ENCODE measurements around the gene COPS6.

Gene COPS6

DNA sequence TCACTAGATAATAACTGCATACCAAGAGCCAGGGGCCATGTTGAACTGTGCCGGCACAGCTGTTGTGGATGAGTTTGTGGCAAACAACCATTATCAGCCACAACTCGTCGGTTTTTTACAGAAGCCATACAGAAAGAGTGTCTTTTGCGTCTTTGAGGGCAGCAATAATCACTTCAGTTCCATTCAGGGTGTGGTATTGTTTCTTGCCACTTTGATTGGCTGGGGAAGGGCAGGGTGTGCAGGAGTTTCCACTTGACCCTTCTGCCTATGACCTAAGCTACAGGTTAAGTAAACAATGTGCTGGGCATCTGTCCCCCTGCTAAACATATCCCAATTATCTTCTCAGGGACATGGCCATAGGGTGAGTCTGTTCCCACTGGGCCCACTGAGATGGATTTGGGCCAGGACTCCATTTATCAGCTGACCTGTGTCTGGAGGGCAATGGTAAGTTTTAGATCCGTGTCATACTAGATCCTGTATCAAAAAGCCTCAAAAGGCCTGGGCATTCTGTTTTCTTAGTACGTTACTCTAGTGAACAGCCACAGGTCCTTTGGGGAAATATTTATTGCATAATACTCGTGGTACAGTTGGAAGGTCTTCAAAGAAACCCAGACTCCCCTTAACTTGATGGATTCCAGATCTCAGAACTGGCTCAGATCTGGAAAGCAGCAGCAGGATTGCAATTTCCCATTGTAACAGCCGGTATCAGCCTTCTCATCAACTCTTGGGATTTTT lies 23.1 kb upstream of the COPS6 start:
- Histone ChIP-seq H2AFZ (ENCODE audit: low read depth, low read length) (no peak overlapping the region), H3K4me3 (ENCODE audit: low read length) (no peak overlapping the region), H3K36me3 (ENCODE audit: insufficient read depth, low read length) (peaks cover 62% of the 10 kb centered on the region), H3K4me1 (ENCODE audit: insufficient read depth, low read length) (no peaks in the 10 kb centered on the region), H3K27me3 (ENCODE audit: insufficient read depth, low read length) (no peaks in the 10 kb centered on the region), H3K9me3 (ENCODE audit: low read length) (peaks cover 9% of the 10 kb centered on the region)

DNA sequence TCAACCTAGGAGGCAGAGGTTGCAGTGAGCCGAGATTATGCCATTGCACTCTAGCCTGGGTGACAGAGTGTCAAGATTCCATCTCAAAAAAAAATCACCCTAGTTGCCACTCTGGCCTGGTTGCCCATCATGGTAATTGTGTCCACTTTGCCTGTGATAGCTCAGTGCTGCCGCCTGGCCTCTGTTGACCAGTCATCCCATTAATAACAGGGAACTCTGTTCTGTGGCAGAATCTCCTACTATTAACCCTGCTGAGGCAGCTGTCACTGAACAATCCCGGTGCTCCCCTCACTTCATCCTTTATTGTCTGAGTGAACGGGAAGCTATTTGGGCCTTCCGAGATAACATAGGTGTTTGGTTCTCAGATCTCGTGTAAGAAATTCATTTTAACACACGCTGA lies 21.8 kb upstream of the COPS6 start:
- Histone ChIP-seq H3K36me3 (ENCODE audit: insufficient read depth, low read length) (peaks cover 63% of the 10 kb centered on the region), H3K27me3 (ENCODE audit: insufficient read depth, low read length) (no peaks in the 10 kb centered on the region), H3K9me3 (ENCODE audit: low read length) (peaks cover 22% of the 10 kb centered on the region), H3K4me1 (ENCODE audit: insufficient read depth, low read length) (no peaks in the 10 kb centered on the region), H3K4me3 (ENCODE audit: low read length) (no peak overlapping the region), H2AFZ (ENCODE audit: low read depth, low read length) (no peak overlapping the region)

DNA sequence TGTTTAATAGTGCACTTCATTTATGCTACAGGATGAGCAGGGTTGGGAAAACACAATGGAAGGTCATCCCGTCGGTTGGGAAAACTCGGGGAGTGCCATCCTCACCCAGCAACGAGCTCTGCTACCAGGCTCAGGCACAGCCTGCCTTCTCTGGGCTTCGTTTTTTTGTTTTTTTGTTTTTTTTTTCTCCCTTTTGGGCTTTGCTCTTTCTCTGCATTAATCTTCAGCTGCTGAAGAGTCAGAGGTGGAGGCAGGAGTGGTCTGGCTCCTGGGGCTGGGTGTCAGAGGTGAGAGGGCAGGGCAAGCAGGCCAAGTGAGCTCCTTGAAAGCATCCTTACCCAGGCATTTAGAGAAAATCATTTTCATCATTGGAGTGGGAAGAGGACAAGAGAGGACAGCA lies 18.8 kb upstream of the COPS6 start:
- Histone ChIP-seq H3K36me3 (ENCODE audit: insufficient read depth, low read length) (peaks cover 73% of the 10 kb centered on the region), H3K27me3 (ENCODE audit: insufficient read depth, low read length) (no peaks in the 10 kb centered on the region), H2AFZ (ENCODE audit: low read depth, low read length) (no peak overlapping the region), H3K9me3 (ENCODE audit: low read length) (peaks cover 48% of the 10 kb centered on the region), H3K4me3 (ENCODE audit: low read length) (no peak overlapping the region), H3K4me1 (ENCODE audit: insufficient read depth, low read length) (no peaks in the 10 kb centered on the region)

DNA sequence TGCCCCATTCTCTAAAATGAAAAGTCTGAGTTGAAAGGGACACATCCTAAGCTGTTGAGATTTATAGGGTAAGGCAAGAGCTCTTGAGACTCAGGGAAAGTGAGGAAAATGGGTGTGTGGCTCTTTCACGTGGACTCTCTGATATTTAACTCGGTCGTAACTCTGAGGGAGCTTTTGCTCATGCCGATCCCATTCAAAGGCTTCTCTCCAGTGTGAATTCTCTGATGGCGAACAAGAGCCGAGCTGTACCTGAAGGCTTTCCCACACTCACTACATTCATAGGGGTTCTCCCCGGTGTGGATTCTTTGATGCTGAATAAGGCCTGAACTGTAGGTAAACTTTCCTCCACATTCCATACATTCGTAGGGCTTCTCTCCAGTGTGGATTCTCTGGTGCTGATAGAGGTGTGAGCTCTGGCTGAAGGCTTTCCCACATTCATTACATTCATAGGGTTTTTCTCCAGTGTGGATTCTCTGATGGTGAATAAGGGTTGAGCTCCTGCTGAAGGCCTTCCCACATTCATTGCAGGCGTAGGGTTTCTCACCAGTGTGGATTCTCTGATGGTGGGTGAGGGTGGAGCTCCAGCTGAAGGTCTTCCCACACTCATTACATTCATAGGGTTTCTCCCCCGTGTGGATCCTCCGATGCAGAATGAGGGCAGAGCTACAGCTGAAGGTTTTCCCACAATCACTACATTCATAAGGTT lies 17.6 kb upstream of the COPS6 start:
- Histone ChIP-seq H3K9me3 (ENCODE audit: low read length) (peaks cover 55% of the 10 kb centered on the region), H2AFZ (ENCODE audit: low read depth, low read length) (no peak overlapping the region), H3K27me3 (ENCODE audit: insufficient read depth, low read length) (no peaks in the 10 kb centered on the region), H3K4me3 (ENCODE audit: low read length) (no peak overlapping the region), H3K4me1 (ENCODE audit: insufficient read depth, low read length) (no peaks in the 10 kb centered on the region), H3K36me3 (ENCODE audit: insufficient read depth, low read length) (peaks cover 77% of the 10 kb centered on the region)

DNA sequence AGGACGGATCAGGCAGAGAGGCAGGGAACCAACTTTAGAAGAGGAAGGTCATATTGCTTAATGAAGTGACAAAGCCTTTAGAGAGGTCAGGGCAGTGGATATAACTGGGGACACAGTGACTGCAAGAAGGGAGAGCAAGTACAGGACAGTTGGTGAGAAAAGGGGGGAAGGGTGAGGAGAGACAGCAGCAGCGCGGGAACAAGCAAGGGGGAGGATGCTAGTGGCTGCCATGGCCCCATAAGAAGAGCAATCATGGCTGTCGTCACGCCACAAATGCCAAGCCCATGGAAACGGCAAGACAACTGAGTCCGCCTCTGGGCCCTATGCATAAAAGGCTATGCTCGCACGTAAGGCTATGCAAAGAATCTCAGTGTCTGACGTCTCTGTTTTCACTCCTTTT lies 16.3 kb upstream of the COPS6 start:
- Histone ChIP-seq H2AFZ (ENCODE audit: low read depth, low read length) (no peak overlapping the region), H3K9me3 (ENCODE audit: low read length) (peaks cover 60% of the 10 kb centered on the region), H3K4me1 (ENCODE audit: insufficient read depth, low read length) (no peaks in the 10 kb centered on the region), H3K36me3 (ENCODE audit: insufficient read depth, low read length) (peaks cover 88% of the 10 kb centered on the region), H3K27me3 (ENCODE audit: insufficient read depth, low read length) (no peaks in the 10 kb centered on the region), H3K4me3 (ENCODE audit: low read length) (no peak overlapping the region)

- H3K27me3 ChIP-seq (ENCODE audit: insufficient read depth, low read length): no peaks in the 10 kb centered on the region
- H3K4me3 ChIP-seq (ENCODE audit: low read length): no peak overlapping the region
- H3K9me3 ChIP-seq (ENCODE audit: low read length): peaks cover 60% of the 10 kb centered on the region
Observed at GRCh38 chr7:100074841-100075240, 13.9 kb upstream of the COPS6 start.

DNA sequence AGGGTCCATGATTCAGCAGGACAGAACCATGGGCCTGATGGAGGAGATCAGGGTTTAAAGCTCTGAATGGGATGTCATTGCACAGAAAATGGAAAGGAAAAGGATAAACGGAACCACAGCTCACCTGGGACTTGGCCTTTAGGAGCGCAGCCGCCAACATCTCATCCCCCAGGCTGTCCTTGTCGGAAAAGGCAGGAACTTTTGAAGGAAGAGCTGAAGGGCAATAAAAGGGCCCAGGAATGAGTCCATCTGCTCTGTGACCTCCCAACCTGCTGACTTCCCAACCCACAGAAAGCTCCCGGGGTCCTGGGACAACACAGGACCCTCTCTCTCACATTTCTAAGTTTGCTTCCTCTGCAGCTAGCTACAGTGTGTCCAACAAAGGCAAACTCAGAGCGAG lies 13.4 kb upstream of the COPS6 start:
- H3K4me1 ChIP-seq (ENCODE audit: insufficient read depth, low read length): peaks cover 16% of the 10 kb centered on the region
- H3K4me3 ChIP-seq (ENCODE audit: low read length): no peak overlapping the region
- peaks cover 94% of the 10 kb centered on the region for H3K36me3 ChIP-seq (ENCODE audit: insufficient read depth, low read length)
- H3K9me3 ChIP-seq (ENCODE audit: low read length): peaks cover 54% of the 10 kb centered on the region
- H3K27me3 ChIP-seq (ENCODE audit: insufficient read depth, low read length): no peaks in the 10 kb centered on the region
- H2AFZ ChIP-seq (ENCODE audit: low read depth, low read length): no peak overlapping the region

More at GRCh38 chr7:100074841-100075240, 13.9 kb upstream of the COPS6 start:
- Histone ChIP-seq H2AFZ (ENCODE audit: low read depth, low read length) (no peak overlapping the region), H3K4me1 (ENCODE audit: insufficient read depth, low read length) (peaks cover 10% of the 10 kb centered on the region), H3K36me3 (ENCODE audit: insufficient read depth, low read length) (peaks cover 96% of the 10 kb centered on the region)

DNA sequence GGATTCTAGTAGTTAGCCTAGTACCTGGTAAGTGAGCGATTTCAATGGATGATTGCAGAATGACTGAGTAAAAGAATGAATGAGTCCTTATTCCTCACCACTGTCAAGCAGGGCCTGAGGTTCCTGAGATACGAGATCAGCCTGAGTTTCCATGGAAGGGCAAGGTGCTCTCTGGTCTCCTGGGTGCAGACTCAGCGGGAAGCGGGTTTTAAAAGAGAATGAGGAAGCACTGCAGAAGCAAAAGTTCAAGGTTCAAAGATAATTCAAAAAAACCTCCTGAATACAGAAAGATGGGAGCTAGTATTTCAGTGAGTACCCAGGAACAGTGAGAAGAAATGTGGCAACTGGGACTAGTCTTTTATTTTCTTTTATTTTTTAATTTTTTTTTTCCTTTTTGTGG lies 11.6 kb upstream of the COPS6 start:
- Histone ChIP-seq H3K9me3 (ENCODE audit: low read length) (peaks cover 37% of the 10 kb centered on the region), H3K27me3 (ENCODE audit: insufficient read depth, low read length) (no peaks in the 10 kb centered on the region), H3K36me3 (ENCODE audit: insufficient read depth, low read length) (peaks cover 77% of the 10 kb centered on the region), H2AFZ (ENCODE audit: low read depth, low read length) (no peak overlapping the region), H3K4me1 (ENCODE audit: insufficient read depth, low read length) (peaks cover 19% of the 10 kb centered on the region), H3K4me3 (ENCODE audit: low read length) (no peak overlapping the region)

DNA sequence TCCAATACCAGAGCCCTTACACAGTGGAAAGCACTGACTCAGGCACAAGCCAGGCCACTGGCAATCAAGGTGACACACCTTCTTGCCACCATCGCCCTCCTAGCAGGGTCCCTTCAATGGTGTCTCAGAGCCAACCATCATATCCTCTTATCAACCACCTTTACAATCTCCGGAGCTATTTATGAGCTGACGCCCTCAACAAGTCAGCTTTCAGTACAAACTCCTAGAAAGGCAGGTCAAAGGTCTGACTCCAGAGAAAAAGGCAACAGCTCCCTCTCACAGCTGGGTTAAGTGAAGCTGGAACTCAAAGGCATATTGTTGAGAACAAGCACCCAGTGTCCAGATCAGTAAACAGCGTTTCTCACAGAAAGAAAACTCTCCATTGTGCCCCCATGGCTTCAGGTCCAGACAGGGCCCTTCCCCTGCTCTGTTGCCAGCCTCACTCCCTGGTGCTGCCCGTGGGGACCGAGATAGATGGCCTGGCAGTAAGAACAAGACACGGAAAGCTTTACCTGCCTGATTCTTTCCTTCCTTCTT lies 9.7 kb upstream of the COPS6 start:
- Histone ChIP-seq H3K4me3 (ENCODE audit: low read length) (no peak overlapping the region), H3K9me3 (ENCODE audit: low read length) (peaks cover 20% of the 10 kb centered on the region)

DNA sequence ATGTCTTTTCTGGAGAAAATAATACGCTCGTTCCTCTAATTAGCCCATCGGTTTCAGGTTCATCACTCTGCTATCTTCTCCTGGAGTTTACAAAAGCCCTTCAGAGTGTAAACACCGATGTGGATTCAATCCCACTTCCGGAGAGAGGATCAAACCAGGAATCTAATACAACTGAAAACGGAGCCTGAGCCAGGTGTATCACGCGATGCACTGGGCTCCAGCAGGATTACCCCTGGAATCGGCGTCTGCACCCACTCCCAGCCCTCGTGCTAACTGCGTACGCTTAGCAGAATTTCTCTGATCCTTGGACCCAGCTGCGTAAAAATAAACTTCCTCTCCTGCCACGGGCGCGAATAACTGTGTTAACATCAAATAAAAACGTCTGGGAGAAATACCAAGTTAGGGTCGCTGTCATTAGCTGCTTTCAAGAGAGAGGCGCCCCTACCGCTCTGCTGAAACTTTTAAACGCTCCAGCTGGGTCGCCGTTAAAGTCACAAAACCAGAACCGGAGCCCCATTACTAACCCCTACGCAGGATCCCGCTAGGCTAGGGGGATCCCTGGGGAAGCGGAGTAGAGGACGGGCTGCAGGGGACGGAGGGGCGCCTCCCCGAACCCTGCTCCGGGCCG lies 7.7 kb upstream of the COPS6 start:
- Histone ChIP-seq H2AFZ (ENCODE audit: low read depth, low read length) (no peak overlapping the region), H3K4me1 (ENCODE audit: insufficient read depth, low read length) (peaks cover 24% of the 10 kb centered on the region), H3K36me3 (ENCODE audit: insufficient read depth, low read length) (peaks cover 38% of the 10 kb centered on the region), H3K27me3 (ENCODE audit: insufficient read depth, low read length) (no peaks in the 10 kb centered on the region), H3K4me3 (ENCODE audit: low read length) (peak overlapping the region; percentile 99), H3K9me3 (ENCODE audit: low read length) (peaks cover 6% of the 10 kb centered on the region)

More for the DNA sequence above, 9.7 kb upstream of the COPS6 start:
- H3K4me1 ChIP-seq (ENCODE audit: insufficient read depth, low read length): peaks cover 24% of the 10 kb centered on the region
- no peak overlapping the region for H2AFZ ChIP-seq (ENCODE audit: low read depth, low read length)
- H3K36me3 ChIP-seq (ENCODE audit: insufficient read depth, low read length): peaks cover 58% of the 10 kb centered on the region
- H3K27me3 ChIP-seq (ENCODE audit: insufficient read depth, low read length): no peaks in the 10 kb centered on the region

- Histone ChIP-seq H3K36me3 (ENCODE audit: insufficient read depth, low read length) (peaks cover 32% of the 10 kb centered on the region), H3K4me3 (ENCODE audit: low read length) (peak within 1 kb of the TSS; percentile 99), H3K27me3 (ENCODE audit: insufficient read depth, low read length) (no peaks in the 10 kb centered on the region), H3K9me3 (ENCODE audit: low read length) (peaks cover 6% of the 10 kb centered on the region), H2AFZ (ENCODE audit: low read depth, low read length) (peak within 1 kb of the TSS; percentile 23), H3K4me1 (ENCODE audit: insufficient read depth, low read length) (peaks cover 24% of the 10 kb centered on the region)
Observed at GRCh38 chr7:100081535-100082102, 7.2 kb upstream of the COPS6 start, which contains the start of gene ZNF3. Gene ZNF3 (minus strand): TSS chr7:100081723. CDS start chr7:100077357, 4,366 bp downstream.

DNA sequence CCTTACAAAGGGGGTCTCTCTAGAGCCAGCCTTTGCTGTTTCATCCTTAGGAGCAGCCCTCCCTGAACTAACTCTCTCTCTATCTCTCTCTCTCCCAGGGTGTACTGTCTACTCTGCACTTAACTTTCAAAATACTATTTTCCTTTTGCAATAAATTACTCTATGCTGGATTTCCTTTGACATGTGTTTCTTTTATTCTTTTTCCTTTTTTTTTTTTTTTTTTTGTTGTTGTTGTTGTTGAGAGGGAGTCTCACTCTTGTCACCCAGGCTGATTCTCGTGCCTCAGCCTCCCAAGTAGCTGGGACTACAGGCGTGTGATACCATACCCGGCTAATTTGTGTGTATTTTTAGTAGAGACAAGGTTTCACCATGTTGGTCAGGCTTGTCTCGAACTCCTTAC lies 5.8 kb upstream of the COPS6 start:
- H3K9me3 ChIP-seq (ENCODE audit: low read length): peaks cover 2% of the 10 kb centered on the region
- no peaks in the 10 kb centered on the region for H3K27me3 ChIP-seq (ENCODE audit: insufficient read depth, low read length)
- peaks cover 23% of the 10 kb centered on the region for H3K36me3 ChIP-seq (ENCODE audit: insufficient read depth, low read length)
- H3K4me3 ChIP-seq (ENCODE audit: low read length): peak overlapping the region; percentile 99
- H2AFZ ChIP-seq (ENCODE audit: low read depth, low read length): peak overlapping the region; percentile 23
- peaks cover 24% of the 10 kb centered on the region for H3K4me1 ChIP-seq (ENCODE audit: insufficient read depth, low read length)

DNA sequence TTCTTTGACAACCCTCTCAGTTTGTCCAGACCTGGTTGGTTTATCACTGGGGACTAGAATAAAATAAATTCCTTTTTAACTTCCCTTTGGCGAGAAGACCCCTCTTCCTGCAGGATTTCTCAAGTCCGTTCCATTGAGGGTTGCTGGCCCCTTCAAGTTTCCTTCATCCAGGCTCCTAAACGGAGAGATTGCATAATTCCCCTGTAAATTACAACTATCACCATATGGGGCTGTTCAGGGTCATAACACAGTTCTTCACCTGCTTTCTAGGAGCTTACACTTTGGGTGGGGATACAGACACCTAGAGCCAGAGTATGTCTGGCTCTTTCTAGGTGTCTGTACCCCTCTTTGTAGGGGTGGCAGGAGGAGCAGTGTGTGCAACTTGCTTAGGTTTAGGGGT lies 3.3 kb upstream of the COPS6 start:
- Histone ChIP-seq H3K4me1 (ENCODE audit: insufficient read depth, low read length) (peaks cover 13% of the 10 kb centered on the region), H2AFZ (ENCODE audit: low read depth, low read length) (no peak overlapping the region), H3K9me3 (ENCODE audit: low read length) (no peaks in the 10 kb centered on the region), H3K4me3 (ENCODE audit: low read length) (no peak overlapping the region), H3K27me3 (ENCODE audit: insufficient read depth, low read length) (no peaks in the 10 kb centered on the region), H3K36me3 (ENCODE audit: insufficient read depth, low read length) (peaks cover 3% of the 10 kb centered on the region)

All from neuron (in vitro differentiated cells).